Endothelial cell of hepatic sinusoid (primary cell): Measurements from ENCODE around the gene OR1E2.
"Not testable (repeated sequence)": the region's sequence is repeated elsewhere in the genome, so short reads cannot be mapped to it uniquely, and the experiment has no call there.

Experiments
- in situ Hi-C: cut with HindIII; loops from 2 replicates; pipeline ENCODE4 v1.10.0; 2017; ENCODE audit warnings: low sequenced_read_pairs

OR1E2 gene

DNA sequence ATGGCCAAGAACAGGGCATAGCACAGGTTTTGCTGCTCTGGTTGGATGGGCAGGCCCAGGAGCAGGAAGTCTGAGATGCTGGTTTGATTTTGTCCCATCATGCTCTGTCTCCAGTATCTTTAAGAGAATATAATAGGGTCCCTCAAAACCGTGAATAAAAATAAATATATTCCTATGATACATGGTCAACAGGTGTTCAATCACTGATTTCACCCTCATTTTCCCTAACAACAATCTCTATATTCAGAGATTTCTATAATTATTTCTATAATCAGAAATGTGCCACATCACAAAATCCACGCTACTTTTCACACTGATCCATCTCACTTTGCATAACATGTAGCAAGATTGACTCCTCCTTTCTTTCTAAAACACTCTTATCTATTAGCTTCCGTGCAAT is at the start of gene OR1E2:
OR1E2 (minus strand) TSS at position 101 of the 400 bp plus-strand sequence; CDS start at position 101, 0 bp downstream.
- in situ Hi-C loops = no loop called here

DNA sequence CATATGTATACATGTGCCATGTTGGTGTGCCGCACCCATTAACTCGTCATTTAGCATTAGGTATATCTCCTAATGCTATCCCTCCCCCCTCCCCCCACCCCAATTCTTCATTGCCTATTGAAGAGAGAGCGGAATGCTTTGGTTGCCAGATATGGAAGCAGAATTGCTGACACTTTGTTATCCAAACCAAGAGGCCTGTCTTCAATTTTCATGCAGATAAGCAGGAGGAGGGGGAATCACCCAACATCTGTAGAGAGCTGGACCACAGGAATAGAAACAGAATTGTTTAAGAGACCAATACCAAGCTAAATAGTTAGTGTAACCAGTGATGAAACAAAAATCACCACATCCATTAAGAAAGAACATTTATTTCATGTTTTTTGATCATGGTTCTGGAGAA is 49.2 kb upstream of the OR1E2 start:
- in situ Hi-C loops = no loop called here

GRCh38 chr17:3479988-3480387 is 46.3 kb upstream of the OR1E2 start:
- in situ Hi-C loops = no loop called here

DNA sequence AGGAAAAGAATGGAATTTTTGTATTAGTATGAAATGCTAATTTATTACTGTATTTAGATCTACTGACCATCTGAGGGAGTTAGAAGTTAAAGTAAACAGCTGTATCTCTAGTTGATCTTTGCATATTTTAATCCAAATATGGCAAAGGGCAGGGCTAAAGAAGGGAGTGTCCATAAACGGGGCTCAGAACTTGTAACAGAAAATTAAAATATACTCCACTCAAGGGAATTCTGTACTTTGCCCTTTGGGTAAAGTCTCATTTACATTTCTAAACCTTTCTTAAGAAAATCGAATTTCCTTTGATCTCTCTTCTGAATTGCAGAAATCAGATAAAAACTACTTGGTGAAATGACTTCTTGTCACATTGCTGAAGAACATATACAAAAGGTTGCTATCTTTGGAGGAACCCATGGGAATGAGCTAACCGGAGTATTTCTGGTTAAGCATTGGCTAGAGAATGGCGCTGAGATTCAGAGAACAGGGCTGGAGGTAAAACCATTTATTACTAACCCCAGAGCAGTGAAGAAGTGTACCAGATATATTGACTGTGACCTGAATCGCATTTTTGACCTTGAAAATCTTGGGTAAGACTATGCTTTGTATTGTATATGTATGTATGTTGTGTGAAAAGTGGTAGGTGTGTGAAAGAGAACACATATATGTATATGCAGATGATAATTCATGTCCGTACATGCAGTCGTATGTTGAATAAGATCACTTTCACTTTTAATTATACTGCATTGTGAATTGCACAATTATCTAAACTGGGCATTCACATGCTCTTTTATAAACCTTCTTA is 42.4 kb upstream of the OR1E2 start, which contains the start of gene ASPA:
ASPA (plus strand) TSS at position 186 of the 799 bp plus-strand sequence; CDS start at position 349, 163 bp downstream.
- in situ Hi-C loops = no loop called here

DNA sequence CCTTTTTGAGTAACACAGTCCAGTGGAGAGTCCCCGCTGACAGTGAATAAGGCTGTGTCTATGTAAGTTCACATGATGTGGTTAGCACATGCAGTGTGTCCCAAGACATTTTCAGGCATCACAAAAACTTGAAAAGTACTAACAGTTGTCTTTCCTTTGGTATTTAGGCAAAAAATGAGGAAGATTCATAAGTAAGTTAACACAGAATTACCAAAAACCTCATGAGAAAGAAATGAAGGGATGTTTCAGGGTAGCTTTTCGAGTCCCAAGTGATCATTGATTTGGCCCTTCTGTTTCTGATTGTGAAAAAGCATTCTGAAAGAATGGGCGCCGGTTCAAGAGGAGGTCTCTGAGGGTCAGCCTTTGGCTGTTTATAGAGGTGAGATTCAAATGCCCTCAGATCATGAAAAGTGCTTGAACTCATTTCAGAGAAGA is 41.6 kb upstream of the OR1E2 start:
- in situ Hi-C loops = no loop called here

GRCh38 chr17:3474212-3474611 is 40.6 kb upstream of the OR1E2 start:
- in situ Hi-C loops = no loop called here

DNA sequence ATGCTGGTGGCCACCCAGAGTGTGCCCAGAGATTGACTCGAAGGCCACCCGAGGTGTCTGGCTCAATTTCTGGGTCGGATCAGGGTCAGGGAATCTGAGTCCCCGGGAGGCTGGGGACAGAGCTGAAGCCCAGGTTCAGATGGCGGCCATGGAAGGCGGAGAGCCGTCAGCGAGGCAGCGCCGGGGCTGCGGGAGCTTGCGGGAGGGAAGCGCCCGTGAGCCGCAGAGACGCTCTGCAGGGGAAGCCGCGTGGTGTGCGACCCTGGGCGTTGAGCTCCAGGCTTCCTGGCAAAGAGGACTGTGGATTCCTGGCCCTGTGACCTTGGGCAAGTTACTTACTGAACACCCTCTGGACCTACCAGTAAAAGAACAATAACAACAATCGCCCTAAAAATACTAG is 38.5 kb upstream of the OR1E2 start:
- in situ Hi-C loops = no loop called here

DNA sequence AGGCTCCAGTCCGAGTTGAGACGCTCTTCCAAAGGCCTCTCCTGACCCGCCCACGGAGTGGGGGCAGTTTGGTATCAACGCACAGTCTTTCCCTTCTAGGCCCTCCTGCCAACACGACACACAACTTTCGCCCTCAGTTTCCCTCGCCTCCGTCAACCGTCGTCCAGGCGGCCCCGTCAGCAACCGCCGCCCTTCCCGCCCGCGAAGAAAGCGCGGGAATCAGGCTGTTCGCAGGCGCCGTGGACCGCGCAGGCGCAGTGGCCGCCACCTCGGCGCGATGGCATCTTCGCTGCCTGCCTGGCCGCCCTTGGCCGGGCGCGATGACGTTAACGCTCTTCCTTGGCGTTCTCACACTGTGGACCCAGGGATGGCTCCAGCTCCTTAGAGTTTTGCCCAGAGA is 38.0 kb upstream of the OR1E2 start, which contains the start of gene SPATA22:
SPATA22 (minus strand) TSS at position 221 of the 400 bp plus-strand sequence. CDS start 2,494 bp downstream, outside the sequence.
- in situ Hi-C loops = no loop called here

GRCh38 chr17:3469529-3469928 is 35.9 kb upstream of the OR1E2 start:
- in situ Hi-C loops = no loop called here

GRCh38 chr17:3466355-3466754 is 32.7 kb upstream of the OR1E2 start:
- in situ Hi-C loops = not testable (repeated sequence)

DNA sequence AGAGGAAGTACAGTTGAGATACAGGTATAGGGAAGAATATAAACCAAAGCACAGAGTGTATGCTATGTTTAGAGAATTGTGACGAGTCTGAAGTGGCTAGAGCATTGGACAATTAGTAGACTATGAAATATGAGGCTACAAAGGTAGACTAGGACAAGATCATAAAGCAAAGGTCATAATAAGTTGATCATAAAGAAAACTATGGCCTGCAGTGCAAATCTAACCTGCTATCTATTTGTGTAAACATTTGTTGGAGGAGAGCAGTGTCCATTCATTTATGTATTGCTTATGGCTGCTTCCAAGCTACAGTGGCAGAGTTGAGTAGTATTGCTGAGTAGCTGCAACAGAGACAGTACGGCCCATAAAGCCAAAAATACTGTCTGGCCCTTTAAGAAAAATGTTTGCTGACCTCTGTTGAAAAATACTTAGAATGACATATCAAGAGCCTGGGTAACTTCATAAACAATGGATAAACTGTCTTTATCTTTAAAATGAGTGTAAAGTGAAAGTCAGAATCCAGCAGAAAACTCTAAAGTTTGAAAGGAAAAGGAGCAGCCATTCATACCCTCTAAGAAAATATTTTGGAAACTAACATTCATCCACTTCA is 14.5 kb upstream of the OR1E2 start:
- in situ Hi-C loops = no loop called here

- in situ Hi-C loops = no loop called here
Observed at GRCh38 chr17:3447625-3448024, 14.0 kb upstream of the OR1E2 start.

DNA sequence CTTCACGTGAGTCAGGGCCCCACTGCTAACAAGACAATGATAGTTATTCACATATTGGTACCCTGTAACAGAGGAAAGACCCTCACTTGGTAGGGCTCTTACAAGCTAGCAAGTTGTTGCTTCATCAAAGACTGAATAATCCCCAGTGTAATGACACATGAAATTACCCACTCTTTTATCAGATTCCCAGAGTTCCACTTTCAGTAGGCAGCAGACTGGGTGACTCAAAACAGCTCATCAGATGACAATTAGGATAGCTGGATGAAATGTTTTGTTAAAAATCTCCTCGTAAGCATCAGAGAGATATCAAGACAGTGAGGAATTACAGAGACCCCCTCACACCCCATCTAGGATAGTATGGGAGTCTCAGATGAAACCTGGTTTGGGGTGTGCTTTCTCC is 6.8 kb upstream of the OR1E2 start:
- in situ Hi-C loops = no loop called here

- in situ Hi-C loops = no loop called here
Observed at GRCh38 chr17:3438368-3438767, 4.7 kb upstream of the OR1E2 start.

- in situ Hi-C loops = not testable (repeated sequence)
Observed at GRCh38 chr17:3433215-3433614, 426 bp downstream of the OR1E2 start.

DNA sequence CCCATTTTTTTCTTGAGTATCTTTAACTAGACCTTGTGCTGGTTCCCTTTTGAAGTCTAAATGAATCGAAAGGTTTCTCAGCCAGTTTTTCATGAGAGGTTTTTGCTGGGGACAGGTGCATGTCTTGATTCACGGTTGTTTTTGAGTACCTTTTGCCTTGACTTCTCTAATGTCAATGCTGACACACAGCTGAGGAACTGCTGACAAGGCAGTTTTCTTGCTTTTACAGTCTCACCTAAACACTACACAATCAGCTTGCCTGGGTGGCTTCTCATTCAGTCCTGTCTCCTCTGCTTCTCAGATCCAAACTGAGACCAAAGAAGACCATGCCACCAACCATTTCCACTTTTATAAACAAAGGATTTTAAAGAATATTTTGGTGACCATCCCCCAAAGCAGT is 15.4 kb downstream of the OR1E2 start:
- in situ Hi-C loops = no loop called here

- in situ Hi-C loops = no loop called here
Observed at GRCh38 chr17:3415610-3416009, 18.0 kb downstream of the OR1E2 start.

- in situ Hi-C loops = not testable (repeated sequence)
Observed at GRCh38 chr17:3412216-3412615, 21.4 kb downstream of the OR1E2 start.

- in situ Hi-C loops = no loop called here
Observed at GRCh38 chr17:3411070-3411469, 22.6 kb downstream of the OR1E2 start, which contains the start of gene OR3A3. TSS of gene OR3A3 (plus strand) at chr17:3411370.

- in situ Hi-C loops = not testable (repeated sequence)
Observed at GRCh38 chr17:3403856-3404255, 29.8 kb downstream of the OR1E2 start.

DNA sequence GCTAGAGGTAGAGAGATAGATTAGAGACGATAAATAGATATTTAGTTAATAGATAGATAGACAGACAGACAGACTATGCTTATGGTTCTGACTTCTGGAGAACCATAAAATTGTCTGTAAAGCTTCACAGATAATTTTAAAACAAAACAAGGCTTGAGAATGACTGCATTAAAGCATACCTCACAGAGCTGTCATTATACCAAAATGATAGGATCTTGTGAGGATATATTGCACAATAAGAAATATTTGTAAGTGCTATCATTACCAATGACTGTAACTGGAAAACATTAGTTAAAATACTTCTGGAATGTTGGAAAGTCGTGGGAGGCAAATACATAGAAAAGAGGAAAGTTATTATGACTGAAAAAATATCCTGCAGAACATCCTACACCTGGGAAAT is 31.9 kb downstream of the OR1E2 start:
- in situ Hi-C loops = no loop called here

- in situ Hi-C loops = no loop called here
Observed at GRCh38 chr17:3400055-3400454, 33.6 kb downstream of the OR1E2 start.
